ENCODE data around the gene IL15. TPM values are rescaled to one million over a fixed set of nuclear protein-coding genes. Genes with fewer than 3 reads are reported as not detected.

Gene IL15
- total RNA-seq, 4 donors from 2014 or later, result 5.4 to 9.0 (median 7.5) TPM

DNA sequence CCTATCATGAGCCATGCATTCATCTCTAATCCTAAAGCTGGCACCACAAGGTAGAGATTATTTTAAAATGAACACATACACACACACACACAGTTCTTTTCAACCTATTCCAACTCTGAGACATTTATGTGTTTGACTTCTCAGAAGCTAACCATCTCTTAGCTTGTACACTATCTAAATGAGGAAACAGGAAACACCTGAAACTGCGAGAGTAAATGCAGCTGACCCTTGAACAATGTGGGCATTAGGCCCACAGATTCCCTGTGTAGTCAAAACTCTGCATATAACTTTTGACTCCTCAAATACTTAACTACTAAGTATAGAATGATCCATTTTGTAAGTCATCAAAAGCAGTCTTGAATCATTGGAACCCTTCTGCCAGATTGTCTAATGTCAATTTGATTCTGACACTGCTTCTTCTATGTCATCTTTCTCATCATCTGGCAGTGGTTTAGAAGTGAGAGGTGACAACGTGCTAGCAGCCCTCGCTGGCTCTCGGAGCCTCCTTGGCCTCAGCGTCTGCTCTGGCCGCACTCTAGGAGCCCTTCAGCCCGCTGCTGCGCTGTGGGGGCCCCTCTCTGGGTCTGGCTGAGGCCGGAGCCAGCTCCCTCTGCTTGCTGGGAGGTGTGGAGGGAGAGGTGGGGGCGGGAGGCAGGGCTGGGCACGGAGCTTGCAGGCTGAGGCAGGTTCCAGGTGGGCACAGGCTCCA is 21.4 kb upstream of the IL15 start:
- TF ChIP-seq CTCF (IDR thresholded peaks at IDR 0.05; ENCODE audit: low read depth), result no peak

- TF ChIP-seq CTCF (IDR thresholded peaks at IDR 0.05; ENCODE audit: low read depth), result no peak
Measured at GRCh38 chr4:141620715-141621114, 15.7 kb upstream of the IL15 start.

GRCh38 chr4:141625023-141625422 is 11.4 kb upstream of the IL15 start:
- no peak for TF ChIP-seq CTCF (IDR thresholded peaks at IDR 0.05; ENCODE audit: low read depth)

- TF ChIP-seq CTCF (IDR thresholded peaks at IDR 0.05; ENCODE audit: low read depth), result no peak
Measured at GRCh38 chr4:141630854-141631253, 5.5 kb upstream of the IL15 start.

GRCh38 chr4:141635736-141636081 is 674 bp upstream of the IL15 start:
- TF ChIP-seq CTCF (IDR thresholded peaks at IDR 0.05; ENCODE audit: low read depth), result no peak

GRCh38 chr4:141636771-141637460 is 533 bp downstream of the IL15 start:
- TF ChIP-seq CTCF (IDR thresholded peaks at IDR 0.05; ENCODE audit: low read depth), result no peak

GRCh38 chr4:141637565-141637964 is 1.2 kb downstream of the IL15 start:
- no peak for TF ChIP-seq CTCF (IDR thresholded peaks at IDR 0.05; ENCODE audit: low read depth)
